GM12878 (cell line): ENCODE data around the gene GRM7.

Experiments
- CTCF ChIP-seq, 3 experiments: IDR thresholded peaks in 2 of 3; conservative IDR thresholded peaks in 1 of 3; 2 replicates each; pipeline ENCODE4 v1.5.1; 2011; ENCODE audit warnings: low read depth in 3 of 3, low read length in 3 of 3, mild to moderate bottlenecking in 3 of 3, control low read depth in 2 of 3, moderate library complexity in 2 of 3, inconsistent platforms in 1 of 3, mixed read lengths in 1 of 3; ENCODE audit not compliant: control insufficient read depth in 2 of 3, insufficient read depth in 1 of 3; ENCODE audit errors: extremely low read depth in 1 of 3
- EZH2 ChIP-seq: IDR thresholded peaks from 2 replicates; pipeline ENCODE4 v1.6.1; 2012; ENCODE audit warnings: low read depth, mild to moderate bottlenecking, control low read depth, inconsistent platforms, low read length, borderline replicate concordance; ENCODE audit not compliant: control insufficient read depth
- GABPA ChIP-seq: IDR thresholded peaks from 2 replicates; pipeline ENCODE4 v1.6.1; 2014; ENCODE audit warnings: antibody characterized with exemption, low read depth, mild to moderate bottlenecking, inconsistent platforms
- IRF3 ChIP-seq: fragments of 450-650 bp; IDR thresholded peaks from 2 replicates; pipeline ENCODE4 v1.6.1; 2014; ENCODE audit warnings: mild to moderate bottlenecking
- NFIC ChIP-seq: IDR thresholded peaks from 2 replicates; pipeline ENCODE4 v1.6.1; 2012; ENCODE audit warnings: low read depth, mild to moderate bottlenecking, inconsistent platforms, low read length, moderate library complexity
- POLR2A ChIP-seq: IDR thresholded peaks from 2 replicates; pipeline ENCODE4 v1.6.1; 2011; ENCODE audit warnings: low read depth, mild to moderate bottlenecking, low read length
- TAF1 ChIP-seq: IDR thresholded peaks from 2 replicates; pipeline ENCODE4 v1.6.1; 2011; ENCODE audit warnings: mild to moderate bottlenecking, low read depth, low read length, borderline replicate concordance
- ZBED1 ChIP-seq: IDR thresholded peaks from 2 replicates; pipeline ENCODE4 v1.6.1; 2016; ENCODE audit warnings: borderline replicate concordance
- TF ChIP-seq, protein P1 (sequence below): IDR thresholded peaks from 2 replicates; pipeline ENCODE4 v1.6.1; 2012; ENCODE audit warnings: low read length, inconsistent platforms
- TF ChIP-seq, protein P2 (sequence below): fragments of 450-650 bp; IDR thresholded peaks from 2 replicates; pipeline ENCODE4 v1.6.1; 2017; ENCODE audit warnings: mild to moderate bottlenecking

DNA sequence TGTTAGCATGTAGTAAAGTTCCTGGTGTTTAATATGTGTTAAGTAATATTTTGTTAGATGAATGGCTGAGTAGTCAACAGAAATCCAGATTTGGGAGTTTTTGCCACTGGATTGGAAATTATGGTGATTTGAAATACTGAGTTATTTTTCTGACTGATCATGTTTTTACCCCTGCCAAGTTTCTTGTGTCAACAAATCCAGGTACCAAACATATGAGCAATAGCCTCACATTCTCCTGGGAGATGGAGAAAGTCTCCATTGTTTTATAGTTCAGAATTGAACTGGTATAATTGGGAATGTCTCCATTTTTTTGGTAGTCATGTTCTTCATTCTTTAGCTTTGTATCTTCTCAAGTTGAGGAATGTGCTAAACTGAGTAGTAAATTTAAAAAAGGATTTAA, 873.5 kb downstream of the GRM7 start:
- TF ChIP-seq CTCF (IDR thresholded peaks at IDR 0.05 in 2 of 3, conservative IDR thresholded peaks at IDR 0.05 in 1 of 3; ENCODE audit: control insufficient read depth in 2 of 3, extremely low read depth in 1 of 3, insufficient read depth in 1 of 3, low read depth in 3 of 3, low read length in 3 of 3) = no peak
- TF ChIP-seq, protein P1, sequence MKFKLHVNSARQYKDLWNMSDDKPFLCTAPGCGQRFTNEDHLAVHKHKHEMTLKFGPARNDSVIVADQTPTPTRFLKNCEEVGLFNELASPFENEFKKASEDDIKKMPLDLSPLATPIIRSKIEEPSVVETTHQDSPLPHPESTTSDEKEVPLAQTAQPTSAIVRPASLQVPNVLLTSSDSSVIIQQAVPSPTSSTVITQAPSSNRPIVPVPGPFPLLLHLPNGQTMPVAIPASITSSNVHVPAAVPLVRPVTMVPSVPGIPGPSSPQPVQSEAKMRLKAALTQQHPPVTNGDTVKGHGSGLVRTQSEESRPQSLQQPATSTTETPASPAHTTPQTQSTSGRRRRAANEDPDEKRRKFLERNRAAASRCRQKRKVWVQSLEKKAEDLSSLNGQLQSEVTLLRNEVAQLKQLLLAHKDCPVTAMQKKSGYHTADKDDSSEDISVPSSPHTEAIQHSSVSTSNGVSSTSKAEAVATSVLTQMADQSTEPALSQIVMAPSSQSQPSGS = no peak
- TF ChIP-seq EZH2 = no peak
- TF ChIP-seq POLR2A = no peak
- TF ChIP-seq ZBED1 = no peak
- TF ChIP-seq GABPA = no peak
- TF ChIP-seq, protein P2, sequence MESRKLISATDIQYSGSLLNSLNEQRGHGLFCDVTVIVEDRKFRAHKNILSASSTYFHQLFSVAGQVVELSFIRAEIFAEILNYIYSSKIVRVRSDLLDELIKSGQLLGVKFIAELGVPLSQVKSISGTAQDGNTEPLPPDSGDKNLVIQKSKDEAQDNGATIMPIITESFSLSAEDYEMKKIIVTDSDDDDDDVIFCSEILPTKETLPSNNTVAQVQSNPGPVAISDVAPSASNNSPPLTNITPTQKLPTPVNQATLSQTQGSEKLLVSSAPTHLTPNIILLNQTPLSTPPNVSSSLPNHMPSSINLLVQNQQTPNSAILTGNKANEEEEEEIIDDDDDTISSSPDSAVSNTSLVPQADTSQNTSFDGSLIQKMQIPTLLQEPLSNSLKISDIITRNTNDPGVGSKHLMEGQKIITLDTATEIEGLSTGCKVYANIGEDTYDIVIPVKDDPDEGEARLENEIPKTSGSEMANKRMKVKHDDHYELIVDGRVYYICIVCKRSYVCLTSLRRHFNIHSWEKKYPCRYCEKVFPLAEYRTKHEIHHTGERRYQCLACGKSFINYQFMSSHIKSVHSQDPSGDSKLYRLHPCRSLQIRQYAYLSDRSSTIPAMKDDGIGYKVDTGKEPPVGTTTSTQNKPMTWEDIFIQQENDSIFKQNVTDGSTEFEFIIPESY = no peak
- no peak for TF ChIP-seq NFIC
- no peak for TF ChIP-seq IRF3
- TF ChIP-seq TAF1 = no peak
